Measurements from ENCODE around the gene APOC1. TPM values are rescaled to one million over a fixed set of nuclear protein-coding genes. Genes with fewer than 3 reads are reported as not detected.

The APOC1 gene
- total RNA-seq, 1 donor: 2.6 TPM

DNA sequence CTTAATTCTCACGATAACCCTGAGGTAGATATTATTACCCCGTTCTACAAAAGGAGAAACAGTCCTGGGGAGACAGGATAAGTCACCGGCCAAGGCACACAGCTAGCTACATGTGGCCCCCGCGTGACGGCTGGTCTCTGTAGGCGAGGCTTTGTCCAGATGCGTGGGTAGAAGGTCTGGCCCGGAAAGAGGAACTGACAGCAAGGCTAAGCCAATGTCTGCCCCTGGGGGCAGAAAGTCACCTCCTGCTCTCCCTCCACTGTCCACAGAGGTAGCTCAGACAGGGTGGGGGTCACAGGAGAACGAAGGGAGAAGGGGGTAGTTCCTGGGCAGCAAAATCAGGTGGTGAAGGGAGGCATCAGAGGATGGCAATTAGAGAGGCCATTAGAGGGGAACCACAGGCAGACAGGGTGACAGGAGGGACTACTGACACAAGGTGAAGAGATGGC is 29.4 kb downstream of the APOC1 start:
- H3K4me3 ChIP-seq (ENCODE audit: low read depth, low read length): no peak overlapping the region
- TF ChIP-seq, protein P1, sequence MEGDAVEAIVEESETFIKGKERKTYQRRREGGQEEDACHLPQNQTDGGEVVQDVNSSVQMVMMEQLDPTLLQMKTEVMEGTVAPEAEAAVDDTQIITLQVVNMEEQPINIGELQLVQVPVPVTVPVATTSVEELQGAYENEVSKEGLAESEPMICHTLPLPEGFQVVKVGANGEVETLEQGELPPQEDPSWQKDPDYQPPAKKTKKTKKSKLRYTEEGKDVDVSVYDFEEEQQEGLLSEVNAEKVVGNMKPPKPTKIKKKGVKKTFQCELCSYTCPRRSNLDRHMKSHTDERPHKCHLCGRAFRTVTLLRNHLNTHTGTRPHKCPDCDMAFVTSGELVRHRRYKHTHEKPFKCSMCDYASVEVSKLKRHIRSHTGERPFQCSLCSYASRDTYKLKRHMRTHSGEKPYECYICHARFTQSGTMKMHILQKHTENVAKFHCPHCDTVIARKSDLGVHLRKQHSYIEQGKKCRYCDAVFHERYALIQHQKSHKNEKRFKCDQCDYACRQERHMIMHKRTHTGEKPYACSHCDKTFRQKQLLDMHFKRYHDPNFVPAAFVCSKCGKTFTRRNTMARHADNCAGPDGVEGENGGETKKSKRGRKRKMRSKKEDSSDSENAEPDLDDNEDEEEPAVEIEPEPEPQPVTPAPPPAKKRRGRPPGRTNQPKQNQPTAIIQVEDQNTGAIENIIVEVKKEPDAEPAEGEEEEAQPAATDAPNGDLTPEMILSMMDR (IDR thresholded peaks at IDR 0.05; ENCODE audit: insufficient read depth, low read depth, low read length): no peak
- DNase-seq (ENCODE audit: low read depth): no peak

- no peak for DNase-seq (ENCODE audit: low read depth)
- TF ChIP-seq, protein P1 (IDR thresholded peaks at IDR 0.05; ENCODE audit: insufficient read depth, low read depth, low read length): no peak
Observed at GRCh38 chr19:44947041-44947581, 32.7 kb downstream of the APOC1 start.

DNA sequence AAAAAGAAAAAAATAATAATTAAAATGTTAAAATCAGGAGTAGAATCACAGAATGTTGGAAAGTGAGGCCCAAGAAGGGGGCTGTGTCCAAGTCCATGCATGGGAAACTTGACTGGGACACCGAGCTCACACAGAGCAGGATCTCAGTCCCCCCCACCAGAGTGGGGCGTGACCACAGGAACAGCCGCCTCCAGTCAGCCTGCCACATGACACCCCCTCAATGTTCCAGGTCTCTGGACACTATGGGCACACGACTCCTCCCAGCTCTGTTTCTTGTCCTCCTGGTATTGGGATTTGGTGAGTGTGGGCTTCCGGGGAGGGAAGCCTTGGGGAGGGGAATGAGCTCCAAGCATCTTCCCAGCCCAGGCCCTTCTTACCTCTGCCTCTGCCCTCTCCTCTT is 33.8 kb downstream of the APOC1 start:
- TF ChIP-seq, protein P1 (IDR thresholded peaks at IDR 0.05; ENCODE audit: insufficient read depth, low read depth, low read length): no peak
- no peak overlapping the region for H3K4me3 ChIP-seq (ENCODE audit: low read depth, low read length)
- no peak for DNase-seq (ENCODE audit: low read depth)

More at GRCh38 chr19:44947041-44947581, 32.7 kb downstream of the APOC1 start:
- H3K4me3 ChIP-seq (ENCODE audit: low read depth, low read length): no peak overlapping the region

DNA sequence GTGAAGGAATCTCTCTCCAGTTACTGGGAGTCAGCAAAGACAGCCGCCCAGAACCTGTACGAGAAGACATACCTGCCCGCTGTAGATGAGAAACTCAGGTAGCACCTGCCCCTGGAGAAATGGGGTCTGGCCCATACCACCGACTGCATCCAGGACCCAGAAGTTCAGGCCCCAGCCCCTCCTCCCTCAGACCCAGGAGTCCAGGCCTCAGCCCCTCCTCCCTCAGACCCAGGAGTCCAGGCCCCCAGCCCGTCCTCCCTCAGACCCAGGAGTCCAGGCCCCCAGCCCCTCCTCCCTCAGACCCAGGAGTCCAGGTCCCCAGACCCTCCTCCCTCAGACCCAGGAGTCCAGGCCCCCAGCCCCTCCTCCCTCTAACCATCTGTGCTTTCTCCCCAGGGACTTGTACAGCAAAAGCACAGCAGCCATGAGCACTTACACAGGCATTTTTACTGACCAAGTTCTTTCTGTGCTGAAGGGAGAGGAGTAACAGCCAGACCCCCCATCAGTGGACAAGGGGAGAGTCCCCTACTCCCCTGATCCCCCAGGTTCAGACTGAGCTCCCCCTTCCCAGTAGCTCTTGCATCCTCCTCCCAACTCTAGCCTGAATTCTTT is 34.5 kb downstream of the APOC1 start:
- TF ChIP-seq, protein P1 (IDR thresholded peaks at IDR 0.05; ENCODE audit: insufficient read depth, low read depth, low read length): no peak
- no peak for DNase-seq (ENCODE audit: low read depth)

GRCh38 chr19:44949550-44949949 is 35.1 kb downstream of the APOC1 start:
- TF ChIP-seq, protein P1 (IDR thresholded peaks at IDR 0.05; ENCODE audit: insufficient read depth, low read depth, low read length): no peak
- no peak for DNase-seq (ENCODE audit: low read depth)
- no peak overlapping the region for H3K4me3 ChIP-seq (ENCODE audit: low read depth, low read length)

More for the DNA sequence above, 34.5 kb downstream of the APOC1 start:
- no peak overlapping the region for H3K4me3 ChIP-seq (ENCODE audit: low read depth, low read length)

DNA sequence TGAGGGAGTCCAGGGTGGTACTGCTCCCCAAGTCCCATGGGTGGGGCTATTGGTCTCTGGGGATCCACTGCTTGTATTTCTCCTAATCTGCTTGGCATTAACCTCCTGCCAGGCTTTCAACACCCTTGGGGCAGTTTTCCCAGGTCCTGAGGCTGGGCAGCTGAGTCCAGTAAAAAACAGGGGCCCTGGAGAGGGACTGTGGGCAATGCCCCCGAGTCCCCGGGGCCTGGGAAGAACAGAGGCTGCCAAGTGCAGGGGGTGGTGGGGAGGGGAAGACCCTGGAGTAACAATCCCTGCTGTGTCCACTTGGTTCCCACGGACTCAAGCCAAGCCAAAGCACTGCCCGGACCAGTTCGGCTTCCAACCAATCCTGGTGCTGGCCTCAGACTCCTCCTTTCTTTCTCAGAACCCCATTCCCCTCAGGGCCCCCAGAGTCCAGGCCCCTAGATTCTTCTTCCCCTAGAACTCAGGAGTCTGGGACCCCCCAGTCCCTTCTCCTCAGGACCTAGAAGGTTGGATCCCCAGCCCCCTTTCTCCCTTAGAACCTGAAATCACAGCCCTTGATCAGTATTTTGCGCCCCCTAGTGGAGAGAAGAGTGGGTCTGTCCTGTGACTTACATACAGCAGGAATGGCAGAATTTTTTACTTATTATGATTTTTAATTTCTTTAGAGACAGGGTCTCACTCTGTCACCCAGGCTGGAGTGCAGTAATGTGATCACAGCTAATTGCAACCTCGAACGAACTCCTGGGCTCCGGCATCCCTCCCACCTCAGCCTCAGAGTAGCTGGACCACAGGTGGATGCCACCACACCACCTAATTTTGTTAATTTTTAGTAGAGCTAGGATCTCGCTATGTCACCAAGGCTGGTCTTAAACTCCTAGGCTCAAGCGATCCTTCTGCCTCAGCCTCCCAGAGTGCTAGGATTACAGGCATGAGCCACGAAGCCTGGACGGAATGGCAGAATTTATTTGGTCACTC is 37.1 kb downstream of the APOC1 start:
- TF ChIP-seq, protein P1 (IDR thresholded peaks at IDR 0.05; ENCODE audit: insufficient read depth, low read depth, low read length): peak; percentile 86
- DNase-seq (ENCODE audit: low read depth): peak; percentile 89
- no peak overlapping the region for H3K4me3 ChIP-seq (ENCODE audit: low read depth, low read length)

Data from fibroblast of villous mesenchyme (primary cell).